ENCODE results near the gene BLMH. TPM values are rescaled to one million over a fixed set of nuclear protein-coding genes. Genes with fewer than 3 reads are reported as not detected.

The BLMH gene
- total and polyA plus RNA-seq, 8 donors, result 11.8 to 24.6 (median 17.6) TPM

- 63 to 70% methylated on average over 10 of the region's 10 CpGs for WGBS, 2 donors
- Histone ChIP-seq H3K9me3 (no peaks in the 10 kb centered on the region), H3K27me3 (no peaks in the 10 kb centered on the region), H3K36me3 (no peaks in the 10 kb centered on the region), H3K4me3 (no peak overlapping the region), H3K27ac (no peak overlapping the region), H3K4me1 (no peaks in the 10 kb centered on the region)
- intact Hi-C loops (cut with DNase I), result no loop called here
- FAIRE-seq (no peak), ATAC-seq (no peak), DNase-seq (no peak)
- no peak for TF ChIP-seq CTCF (IDR thresholded peaks at IDR 0.05)
Measured at GRCh38 chr17:30200106-30200505, 91.6 kb downstream of the BLMH start.

- H3K9me3 ChIP-seq, result no peaks in the 10 kb centered on the region
- no peak for DNase-seq
- 62 to 67% methylated on average over 5 of the region's 5 CpGs for WGBS, 2 donors
- no peak for TF ChIP-seq CTCF (IDR thresholded peaks at IDR 0.05)
- intact Hi-C loops (cut with DNase I), result no loop called here
- no peaks in the 10 kb centered on the region for H3K27me3 ChIP-seq
- no peak for ATAC-seq
- FAIRE-seq, result no peak
- H3K36me3 ChIP-seq, result no peaks in the 10 kb centered on the region
- no peak overlapping the region for H3K27ac ChIP-seq
- H3K4me3 ChIP-seq, result no peak overlapping the region
- no peaks in the 10 kb centered on the region for H3K4me1 ChIP-seq
Measured at GRCh38 chr17:30199600-30199999, 92.1 kb downstream of the BLMH start.

Other genes starting within 250 kb of the BLMH start
- 10 to 100 TPM; 13.8 to 18.2 (median 15.0) TPM for gene NSRP1, start 175.1 kb downstream of the BLMH start, total RNA-seq
- gene NSRP1, start 175.1 kb downstream of the BLMH start, polyA plus RNA-seq, result 10 to 100 TPM; 15.4 to 24.2 TPM
- gene SLC6A4, start 56.2 kb downstream of the BLMH start, total RNA-seq, result under 1 TPM; 0.46 to 0.98 (median 0.87) TPM
- 1 to 10 TPM in 1 of 2 donors, under 1 TPM in 1; 0.42 to 3.1 TPM for gene SLC6A4, start 56.2 kb downstream of the BLMH start, polyA plus RNA-seq
- gene TMIGD1, start 42.1 kb upstream of the BLMH start, total RNA-seq, result not detected
- not detected for gene TMIGD1, start 42.1 kb upstream of the BLMH start, polyA plus RNA-seq
- gene CPD, start 87.0 kb upstream of the BLMH start, total RNA-seq, result 10 to 100 TPM; 31.9 to 48.4 (median 33.6) TPM
- 10 to 100 TPM in 1 of 2 donors, 1 to 10 TPM in 1; 4.6 to 12.9 TPM for gene CPD, start 87.0 kb upstream of the BLMH start, polyA plus RNA-seq
- gene GOSR1, start 185.5 kb upstream of the BLMH start, total RNA-seq, result 10 to 100 TPM; 19.7 to 30.1 (median 26.6) TPM
- gene GOSR1, start 185.5 kb upstream of the BLMH start, polyA plus RNA-seq, result 10 to 100 TPM; 11.7 to 14.2 TPM